Measurements from ENCODE around the gene SLAMF6. TPM values are rescaled to one million over a fixed set of nuclear protein-coding genes. Genes with fewer than 3 reads are reported as not detected.

The SLAMF6 gene
- total RNA-seq, 1 donor from 2014 or later: not detected

DNA sequence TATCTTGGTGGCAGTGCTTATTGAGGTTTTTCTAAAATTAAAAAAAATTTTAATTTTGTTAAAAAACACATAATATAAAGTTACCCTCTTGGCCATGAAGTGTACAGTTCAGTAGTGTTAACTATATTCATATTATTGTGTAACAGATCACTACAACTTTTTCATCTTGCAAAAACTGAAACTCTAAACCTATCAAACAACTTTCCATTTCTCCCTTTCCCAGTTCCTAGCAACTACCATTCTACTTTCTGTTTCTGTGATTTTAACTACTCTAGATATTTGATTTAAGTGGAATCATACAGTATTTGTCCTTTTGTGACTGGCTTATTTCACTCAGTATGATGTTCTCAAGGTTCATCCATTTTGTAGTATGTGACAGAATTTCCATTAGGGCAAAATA lies 55.5 kb downstream of the SLAMF6 start:
- Mint-ChIP-seq H3K4me3 (ENCODE audit: unreplicated experiment) (no peak overlapping the region), H3K9me3 (ENCODE audit: unreplicated experiment) (no peaks in the 10 kb centered on the region), H3K36me3 (ENCODE audit: unreplicated experiment) (no peaks in the 10 kb centered on the region), H3K27ac (ENCODE audit: unreplicated experiment) (no peak overlapping the region), H3K27me3 (ENCODE audit: unreplicated experiment) (no peaks in the 10 kb centered on the region), H3K4me1 (ENCODE audit: low read depth, unreplicated experiment) (no peaks in the 10 kb centered on the region)
- DNase-seq: no peak
- TF ChIP-seq, protein P1, sequence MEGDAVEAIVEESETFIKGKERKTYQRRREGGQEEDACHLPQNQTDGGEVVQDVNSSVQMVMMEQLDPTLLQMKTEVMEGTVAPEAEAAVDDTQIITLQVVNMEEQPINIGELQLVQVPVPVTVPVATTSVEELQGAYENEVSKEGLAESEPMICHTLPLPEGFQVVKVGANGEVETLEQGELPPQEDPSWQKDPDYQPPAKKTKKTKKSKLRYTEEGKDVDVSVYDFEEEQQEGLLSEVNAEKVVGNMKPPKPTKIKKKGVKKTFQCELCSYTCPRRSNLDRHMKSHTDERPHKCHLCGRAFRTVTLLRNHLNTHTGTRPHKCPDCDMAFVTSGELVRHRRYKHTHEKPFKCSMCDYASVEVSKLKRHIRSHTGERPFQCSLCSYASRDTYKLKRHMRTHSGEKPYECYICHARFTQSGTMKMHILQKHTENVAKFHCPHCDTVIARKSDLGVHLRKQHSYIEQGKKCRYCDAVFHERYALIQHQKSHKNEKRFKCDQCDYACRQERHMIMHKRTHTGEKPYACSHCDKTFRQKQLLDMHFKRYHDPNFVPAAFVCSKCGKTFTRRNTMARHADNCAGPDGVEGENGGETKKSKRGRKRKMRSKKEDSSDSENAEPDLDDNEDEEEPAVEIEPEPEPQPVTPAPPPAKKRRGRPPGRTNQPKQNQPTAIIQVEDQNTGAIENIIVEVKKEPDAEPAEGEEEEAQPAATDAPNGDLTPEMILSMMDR (IDR thresholded peaks at IDR 0.05; ENCODE audit: partially characterized antibody, unreplicated experiment): no peak

DNA sequence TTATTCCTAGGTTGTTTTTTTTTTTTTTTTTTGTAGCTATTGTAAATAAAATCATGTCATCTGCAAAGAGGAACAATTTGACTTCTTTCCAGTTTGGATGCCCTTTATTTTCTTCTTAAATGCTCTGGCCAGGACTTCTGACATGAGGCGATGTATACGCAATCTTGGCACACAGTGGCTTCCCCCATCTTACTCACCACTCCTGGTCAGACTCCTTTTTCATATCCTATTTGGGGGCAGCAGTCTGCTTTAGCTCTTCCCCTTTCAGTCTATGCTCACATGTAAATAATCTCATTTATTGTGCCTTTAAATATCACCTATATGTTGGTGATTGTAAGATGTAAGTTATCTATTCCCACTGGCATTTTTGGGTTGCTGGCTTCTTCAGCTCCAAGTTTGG lies 56.1 kb downstream of the SLAMF6 start:
- H3K27me3 Mint-ChIP-seq (ENCODE audit: unreplicated experiment): no peaks in the 10 kb centered on the region
- no peak overlapping the region for H3K4me3 Mint-ChIP-seq (ENCODE audit: unreplicated experiment)
- no peaks in the 10 kb centered on the region for H3K4me1 Mint-ChIP-seq (ENCODE audit: low read depth, unreplicated experiment)
- H3K9me3 Mint-ChIP-seq (ENCODE audit: unreplicated experiment): no peaks in the 10 kb centered on the region
- no peak for DNase-seq
- H3K36me3 Mint-ChIP-seq (ENCODE audit: unreplicated experiment): no peaks in the 10 kb centered on the region
- TF ChIP-seq, protein P1 (IDR thresholded peaks at IDR 0.05; ENCODE audit: partially characterized antibody, unreplicated experiment): no peak
- H3K27ac Mint-ChIP-seq (ENCODE audit: unreplicated experiment): no peak overlapping the region

DNA sequence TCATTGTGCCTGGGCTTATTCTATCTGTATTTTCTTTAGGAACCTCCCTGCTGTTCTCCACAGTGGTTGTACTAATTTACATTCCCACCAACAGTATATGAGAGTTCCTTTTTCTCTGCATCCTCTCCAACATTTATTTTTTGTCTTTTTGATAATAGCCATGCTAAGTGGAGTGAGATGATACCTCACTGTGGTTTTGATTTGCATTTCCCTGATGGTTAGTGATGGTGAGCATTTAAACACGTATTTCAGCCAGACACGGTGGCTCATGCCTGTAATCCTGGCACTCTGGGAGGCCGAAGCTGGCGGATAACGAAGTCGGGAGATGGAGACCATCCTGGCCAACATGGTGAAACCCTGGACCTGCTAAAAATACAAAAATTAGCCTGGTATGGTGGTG lies 57.9 kb downstream of the SLAMF6 start:
- H3K4me3 Mint-ChIP-seq (ENCODE audit: unreplicated experiment): no peak overlapping the region
- TF ChIP-seq, protein P1 (IDR thresholded peaks at IDR 0.05; ENCODE audit: partially characterized antibody, unreplicated experiment): no peak
- H3K4me1 Mint-ChIP-seq (ENCODE audit: low read depth, unreplicated experiment): no peaks in the 10 kb centered on the region
- H3K27ac Mint-ChIP-seq (ENCODE audit: unreplicated experiment): no peak overlapping the region
- no peaks in the 10 kb centered on the region for H3K27me3 Mint-ChIP-seq (ENCODE audit: unreplicated experiment)
- no peaks in the 10 kb centered on the region for H3K9me3 Mint-ChIP-seq (ENCODE audit: unreplicated experiment)
- no peak for DNase-seq
- no peaks in the 10 kb centered on the region for H3K36me3 Mint-ChIP-seq (ENCODE audit: unreplicated experiment)

DNA sequence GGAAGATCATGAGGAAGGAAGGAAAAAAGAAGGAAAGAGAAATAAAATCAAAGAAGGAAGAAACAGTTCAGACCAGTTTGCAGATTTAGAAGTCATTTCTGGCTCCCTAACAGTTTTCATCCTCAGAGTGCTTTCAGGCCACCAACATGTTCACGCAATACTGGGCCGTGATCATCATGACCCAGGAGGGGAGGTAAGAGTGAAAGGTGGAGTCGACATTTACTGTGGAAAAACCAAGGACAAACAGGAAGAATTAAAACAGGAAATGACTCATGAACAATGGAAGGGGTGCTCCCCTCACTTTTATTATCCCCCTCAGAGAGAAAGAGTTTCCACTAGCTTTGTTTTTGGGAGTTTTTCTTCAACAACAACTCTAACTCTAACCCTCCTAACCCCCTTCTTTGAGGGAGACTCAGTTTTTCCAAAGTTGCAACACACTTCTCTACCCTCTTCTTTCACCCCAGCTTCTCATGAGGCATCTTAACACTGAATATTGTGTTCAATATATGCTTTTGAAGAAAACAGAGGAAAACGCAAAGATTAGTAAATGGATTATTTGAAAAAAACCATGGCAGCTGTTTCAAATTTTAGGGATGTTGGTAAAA lies 62.3 kb downstream of the SLAMF6 start:
- Mint-ChIP-seq H3K4me3 (ENCODE audit: unreplicated experiment) (no peak overlapping the region), H3K9me3 (ENCODE audit: unreplicated experiment) (no peaks in the 10 kb centered on the region), H3K27ac (ENCODE audit: unreplicated experiment) (no peak overlapping the region), H3K27me3 (ENCODE audit: unreplicated experiment) (peaks cover 2% of the 10 kb centered on the region), H3K36me3 (ENCODE audit: unreplicated experiment) (no peaks in the 10 kb centered on the region), H3K4me1 (ENCODE audit: low read depth, unreplicated experiment) (no peaks in the 10 kb centered on the region)
- DNase-seq: no peak
- TF ChIP-seq, protein P1 (IDR thresholded peaks at IDR 0.05; ENCODE audit: partially characterized antibody, unreplicated experiment): no peak

DNA sequence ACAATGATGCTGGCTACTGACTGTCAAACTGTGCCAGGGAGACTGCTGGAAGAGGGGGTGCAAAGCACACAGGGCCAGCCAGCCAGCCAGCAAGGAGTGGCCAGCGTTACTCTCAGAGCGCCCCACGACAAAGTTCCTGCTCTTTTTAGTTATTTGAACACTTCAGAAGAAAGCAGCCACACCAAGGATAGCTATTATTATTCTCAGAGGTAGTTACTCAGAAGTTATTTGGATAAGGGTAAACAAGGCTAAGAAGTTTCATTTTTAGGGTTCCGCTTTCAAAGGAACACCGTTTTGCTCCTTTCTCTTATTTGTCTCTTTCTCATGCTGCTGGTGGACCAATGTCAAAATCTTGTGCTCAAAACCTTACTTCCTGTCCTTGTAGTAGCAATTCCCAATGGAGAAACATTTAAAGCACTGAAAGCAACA lies 62.8 kb downstream of the SLAMF6 start:
- Mint-ChIP-seq H3K36me3 (ENCODE audit: unreplicated experiment) (no peaks in the 10 kb centered on the region), H3K27me3 (ENCODE audit: unreplicated experiment) (peaks cover 2% of the 10 kb centered on the region), H3K4me1 (ENCODE audit: low read depth, unreplicated experiment) (no peaks in the 10 kb centered on the region), H3K9me3 (ENCODE audit: unreplicated experiment) (no peaks in the 10 kb centered on the region), H3K4me3 (ENCODE audit: unreplicated experiment) (no peak overlapping the region), H3K27ac (ENCODE audit: unreplicated experiment) (no peak overlapping the region)
- TF ChIP-seq, protein P1 (IDR thresholded peaks at IDR 0.05; ENCODE audit: partially characterized antibody, unreplicated experiment): no peak
- DNase-seq: no peak
